Central memory CD8-positive, alpha-beta T cell (primary cell): ENCODE data around the gene ERICH2.

Source experiments
- ATAC-seq: fragments of 150-1000 bp; cut with Tn5 transposase; replicated peaks from 2 replicates; pipeline ENCODE4 v1.10.0; 2022; ENCODE audit warnings: mild to moderate bottlenecking, moderate FRiP score, moderate number of reproducible peaks; ENCODE audit not compliant: poor library complexity, severe bottlenecking; ENCODE audit errors: extremely low read depth
- DNase-seq, 2 donors: peaks; one replicate each; pipeline ENCODE4 v3.0.0; 2021; ENCODE audit warnings: low spot score in 2 of 2
- H3K27ac Mint-ChIP-seq: one replicate; pipeline ENCODE4 v1.8.0; 2022; ENCODE audit warnings: low read depth, mild to moderate bottlenecking, moderate library complexity, mixed read lengths
- H3K27me3 Mint-ChIP-seq: one replicate; pipeline ENCODE4 v1.8.0; 2022; ENCODE audit warnings: mixed read lengths
- H3K36me3 Mint-ChIP-seq: one replicate; pipeline ENCODE4 v1.8.0; 2022; ENCODE audit warnings: mild to moderate bottlenecking, moderate library complexity, mixed read lengths; ENCODE audit not compliant: insufficient read depth
- H3K4me1 Mint-ChIP-seq: one replicate; pipeline ENCODE4 v1.8.0; 2022; ENCODE audit warnings: mixed read lengths
- H3K4me3 Mint-ChIP-seq: one replicate; pipeline ENCODE4 v1.8.0; 2022; ENCODE audit warnings: mild to moderate bottlenecking, moderate library complexity, mixed read lengths
- H3K9me3 Mint-ChIP-seq: one replicate; pipeline ENCODE4 v1.8.0; 2022; ENCODE audit warnings: mixed read lengths

ERICH2 gene

DNA sequence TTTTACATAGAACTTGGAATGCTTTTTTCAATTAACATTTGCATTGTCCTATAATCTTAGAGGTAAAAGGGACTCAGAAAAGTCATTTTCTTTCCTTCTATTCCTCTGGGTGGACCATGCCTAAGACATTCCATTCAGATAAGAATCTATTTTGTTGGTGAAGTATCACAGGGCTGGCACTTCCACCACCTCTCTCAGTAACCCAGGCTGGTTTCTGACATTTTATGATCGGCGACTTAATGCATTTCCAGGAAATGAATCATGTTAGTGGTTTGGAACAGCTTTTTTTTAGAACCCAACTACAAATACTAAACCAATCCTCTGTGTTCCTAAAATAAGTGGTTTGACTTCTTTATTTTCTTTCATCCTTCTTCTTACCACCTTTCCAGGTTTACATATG, 73.5 kb downstream of the ERICH2 start:
- no peak for DNase-seq
- no peak overlapping the region for H3K27ac Mint-ChIP-seq
- peaks cover under 1% of the 10 kb centered on the region for H3K36me3 Mint-ChIP-seq
- peaks cover 13% of the 10 kb centered on the region for H3K4me1 Mint-ChIP-seq
- no peak for ATAC-seq
- no peaks in the 10 kb centered on the region for H3K9me3 Mint-ChIP-seq
- H3K4me3 Mint-ChIP-seq, result no peak overlapping the region
- peaks cover 33% of the 10 kb centered on the region for H3K27me3 Mint-ChIP-seq

DNA sequence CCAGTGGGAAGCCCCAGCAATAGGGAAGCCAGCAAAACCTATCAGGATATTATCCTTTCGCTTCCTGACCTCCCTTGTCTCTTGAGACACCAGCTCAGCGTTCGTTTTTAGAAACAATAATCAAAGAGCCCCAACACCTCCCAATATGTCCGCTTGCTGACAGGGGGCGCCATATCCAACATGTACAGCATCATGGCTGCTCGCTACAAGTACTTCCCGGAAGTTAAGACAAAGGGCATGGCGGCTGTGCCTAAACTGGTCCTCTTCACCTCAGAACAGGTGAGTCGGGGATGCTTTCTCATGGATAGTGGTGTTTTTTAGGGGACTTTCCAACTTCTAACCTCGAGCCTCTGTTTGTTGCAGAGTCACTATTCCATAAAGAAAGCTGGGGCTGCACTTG, 75.2 kb downstream of the ERICH2 start:
- H3K4me3 Mint-ChIP-seq, result no peak overlapping the region
- no peaks in the 10 kb centered on the region for H3K36me3 Mint-ChIP-seq
- peaks cover 19% of the 10 kb centered on the region for H3K27me3 Mint-ChIP-seq
- peaks cover 13% of the 10 kb centered on the region for H3K4me1 Mint-ChIP-seq
- no peak for ATAC-seq
- no peak for DNase-seq
- no peak overlapping the region for H3K27ac Mint-ChIP-seq
- no peaks in the 10 kb centered on the region for H3K9me3 Mint-ChIP-seq

DNA sequence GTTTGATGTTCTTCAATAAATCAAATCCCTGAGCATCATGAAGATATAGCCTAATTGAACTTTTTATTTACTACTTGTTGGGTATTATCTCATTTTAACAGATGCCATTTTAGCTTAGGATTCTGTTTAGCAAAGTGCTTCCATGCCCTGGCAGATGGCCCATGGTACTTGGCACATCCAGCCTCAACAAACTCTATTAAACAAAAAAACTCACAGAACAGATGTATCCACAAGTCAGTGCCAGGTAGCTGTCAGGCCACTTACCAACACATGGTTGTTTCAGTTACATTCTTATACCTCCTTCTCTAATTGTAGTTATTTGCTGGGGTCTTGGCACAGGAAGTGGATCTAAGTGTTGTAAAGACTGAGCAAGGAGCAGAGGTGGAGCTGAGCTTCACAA, 76.1 kb downstream of the ERICH2 start:
- Mint-ChIP-seq H3K9me3 (no peaks in the 10 kb centered on the region), H3K36me3 (no peaks in the 10 kb centered on the region), H3K27me3 (peaks cover 19% of the 10 kb centered on the region), H3K27ac (no peak overlapping the region), H3K4me1 (peaks cover 13% of the 10 kb centered on the region), H3K4me3 (no peak overlapping the region)
- ATAC-seq (no peak), DNase-seq (no peak)

DNA sequence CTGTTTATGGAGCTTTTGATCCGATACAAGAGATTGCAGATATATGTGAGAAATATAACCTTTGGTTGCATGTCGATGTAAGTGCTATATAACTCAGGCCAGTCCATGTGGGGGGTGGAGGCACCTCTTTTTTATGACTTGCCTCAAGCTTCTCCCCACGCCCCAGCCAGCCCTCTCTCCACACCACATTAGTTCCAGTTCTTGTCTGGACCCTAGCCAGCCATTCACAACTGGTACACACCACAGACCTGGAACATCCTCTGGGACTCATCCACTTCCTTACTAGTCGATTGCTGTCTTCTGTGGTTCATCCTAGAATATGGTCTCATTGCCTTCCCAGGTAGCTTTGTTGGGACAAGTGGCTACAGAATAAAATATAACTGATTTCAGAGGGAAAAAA, 77.5 kb downstream of the ERICH2 start:
- Mint-ChIP-seq H3K9me3 (no peaks in the 10 kb centered on the region), H3K27me3 (peaks cover 19% of the 10 kb centered on the region), H3K36me3 (no peaks in the 10 kb centered on the region), H3K4me1 (peaks cover 12% of the 10 kb centered on the region), H3K27ac (no peak overlapping the region), H3K4me3 (no peak overlapping the region)
- no peak for ATAC-seq
- no peak for DNase-seq
